HEK293T (cell line): Measurements from ENCODE around the gene SRCIN1.
"Not testable (repeated sequence)": the region's sequence is repeated elsewhere in the genome, so short reads cannot be mapped to it uniquely, and the experiment has no call there.

Experiments
- ARNT ChIP-seq: fragments of 450-650 bp; IDR thresholded peaks from 2 replicates; pipeline ENCODE4 v1.6.1; 2017; ENCODE audit warnings: mild to moderate bottlenecking
- BHLHE40 ChIP-seq: fragments of 450-650 bp; IDR thresholded peaks from 2 replicates; pipeline ENCODE4 v1.6.1; 2016; ENCODE audit warnings: mild to moderate bottlenecking, moderate library complexity, borderline replicate concordance
- CTBP1 ChIP-seq: fragments of 450-650 bp; IDR thresholded peaks from 2 replicates; pipeline ENCODE4 v1.6.1; 2016; ENCODE audit warnings: borderline replicate concordance
- FOXA1 ChIP-seq: fragments of 450-650 bp; IDR thresholded peaks from 2 replicates; pipeline ENCODE4 v1.6.1; 2016; ENCODE audit warnings: mild to moderate bottlenecking
- FOXM1 ChIP-seq: fragments of 450-650 bp; IDR thresholded peaks from 2 replicates; pipeline ENCODE4 v1.6.1; 2017; ENCODE audit warnings: mild to moderate bottlenecking, borderline replicate concordance
- L3MBTL2 ChIP-seq: fragments of 450-650 bp; conservative IDR thresholded peaks from 2 replicates; pipeline ENCODE4 v1.6.1; 2016; ENCODE audit warnings: mild to moderate bottlenecking
- NFRKB ChIP-seq: fragments of 450-650 bp; IDR thresholded peaks from 2 replicates; pipeline ENCODE4 v1.6.1; 2016; ENCODE audit warnings: mild to moderate bottlenecking, moderate library complexity
- PKNOX1 ChIP-seq: fragments of 450-650 bp; IDR thresholded peaks from 2 replicates; pipeline ENCODE4 v1.6.1; 2016
- SP1 ChIP-seq: fragments of 450-650 bp; IDR thresholded peaks from 2 replicates; pipeline ENCODE4 v1.6.1; 2017
- SUZ12 ChIP-seq: fragments of 450-650 bp; IDR thresholded peaks from 2 replicates; pipeline ENCODE4 v1.6.1; 2016; ENCODE audit warnings: mild to moderate bottlenecking
- TARDBP ChIP-seq: fragments of 450-650 bp; IDR thresholded peaks from 2 replicates; pipeline ENCODE4 v1.6.1; 2016
- ZNF384 ChIP-seq: fragments of 450-650 bp; IDR thresholded peaks from 2 replicates; pipeline ENCODE4 v1.6.1; 2016

GRCh38 chr17:38503286-38503913, 102.4 kb downstream of the SRCIN1 start:
- not testable (repeated sequence) for TF ChIP-seq FOXA1, BHLHE40, FOXM1, NFRKB, ZNF384, SUZ12, SP1, TARDBP, CTBP1, ARNT, L3MBTL2, PKNOX1
